ENCODE results near the gene ZNF276.

- no peak for TF ChIP-seq CTCF (conservative IDR thresholded peaks at IDR 0.05; ENCODE audit: low read depth, low read length)
- no peak for TF ChIP-seq EZH2 (IDR thresholded peaks at IDR 0.05; ENCODE audit: borderline replicate concordance, low read depth, low read length, poor library complexity, severe bottlenecking)
Observed at GRCh38 chr16:89710709-89711564, 10.4 kb upstream of the ZNF276 start.
